Limb (tissue), 2 donors: ENCODE results near the gene NFIX.

ENCODE experiments used
- DNase-seq, 2 donors: peaks; one replicate each; pipeline ENCODE4 v3.0.0-alpha.2; 2016; ENCODE audit errors: extremely low spot score in 2 of 2

The NFIX gene

GRCh38 chr19:12987190-12987589 lies 8.1 kb upstream of the NFIX start:
- DNase-seq, result no peak

DNA sequence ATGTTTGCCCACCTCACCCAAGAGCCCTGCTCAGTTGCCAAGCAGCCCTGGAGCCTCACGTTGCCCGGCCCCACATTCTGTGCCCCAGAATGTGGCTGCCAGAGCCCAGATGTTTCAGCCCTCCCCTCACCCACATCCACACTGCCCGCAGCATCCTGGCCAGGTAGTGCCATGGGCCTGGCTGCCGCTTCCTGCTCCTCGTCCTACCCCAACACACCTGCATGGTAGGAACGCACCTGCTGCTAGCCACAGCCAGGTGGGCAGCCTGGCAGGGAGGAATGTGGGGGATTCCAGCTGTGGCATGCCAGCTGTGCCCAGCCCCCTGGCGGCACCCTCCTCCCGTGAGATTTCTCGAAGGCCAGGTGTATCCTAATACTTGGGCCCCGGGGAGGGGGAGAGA lies 7.5 kb upstream of the NFIX start:
- no peak for DNase-seq

DNA sequence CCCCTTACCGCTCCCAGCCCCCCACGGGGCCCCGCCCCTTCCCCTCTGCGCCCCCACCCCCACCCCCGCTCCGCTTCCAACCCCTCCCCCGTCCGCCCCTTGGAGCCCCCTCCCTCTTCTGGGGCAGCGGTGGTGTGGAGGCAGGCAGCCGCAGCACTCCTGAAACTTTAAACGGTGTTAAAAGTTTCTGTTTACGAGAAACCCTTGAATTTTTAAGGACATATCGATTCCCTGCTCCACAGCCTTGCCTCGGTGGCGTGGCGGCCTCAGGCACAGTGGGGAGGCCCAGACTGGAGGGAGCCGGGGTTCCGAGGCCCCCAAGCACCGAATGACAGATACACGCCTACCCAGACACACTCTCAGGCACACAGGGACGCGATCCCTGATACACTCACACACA lies 4.8 kb upstream of the NFIX start:
- DNase-seq, result peak in 1 of 2 donors; percentile 55

GRCh38 chr19:12990853-12991252 lies 4.4 kb upstream of the NFIX start:
- DNase-seq, result no peak

- no peak for DNase-seq
Observed at GRCh38 chr19:12991296-12991695, 4.0 kb upstream of the NFIX start.

DNA sequence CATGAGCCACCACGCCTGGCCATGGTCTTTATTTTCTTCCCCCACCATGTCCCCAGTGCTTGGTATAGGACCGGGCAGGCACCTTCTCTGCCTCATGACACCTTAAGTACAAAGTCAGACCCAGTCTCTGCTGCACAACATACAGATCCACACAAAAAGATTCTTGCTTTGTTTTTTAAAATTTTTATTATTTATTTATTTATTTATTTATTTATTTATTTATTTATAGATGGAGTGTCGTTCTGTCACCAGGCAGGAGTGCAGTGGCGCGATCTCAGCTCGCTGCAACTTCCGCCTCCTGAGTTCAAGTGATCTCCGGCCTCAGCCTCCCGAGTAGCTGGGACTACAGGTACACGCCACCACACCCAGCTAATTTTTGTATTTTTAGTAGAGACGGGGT lies 2.5 kb upstream of the NFIX start:
- no peak for DNase-seq

DNA sequence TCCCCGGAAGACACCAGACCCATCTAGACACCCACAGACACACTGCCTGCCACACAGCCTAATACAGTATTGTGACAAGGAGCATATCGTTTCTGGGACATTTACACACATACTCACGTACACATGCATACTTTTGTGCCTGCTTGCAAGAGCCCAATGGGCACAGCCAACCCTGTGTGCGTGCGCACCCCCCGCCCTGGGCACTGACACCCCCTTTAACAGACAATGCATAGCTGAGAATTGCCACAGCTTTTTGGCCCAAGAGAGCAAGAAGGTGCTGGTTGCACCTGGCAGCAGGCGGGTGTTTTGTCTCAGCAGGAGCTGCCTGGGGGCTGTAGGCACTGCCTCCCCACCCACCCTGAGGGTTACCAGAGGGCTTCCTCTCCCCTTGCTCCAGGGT lies 1.7 kb upstream of the NFIX start:
- no peak for DNase-seq

DNA sequence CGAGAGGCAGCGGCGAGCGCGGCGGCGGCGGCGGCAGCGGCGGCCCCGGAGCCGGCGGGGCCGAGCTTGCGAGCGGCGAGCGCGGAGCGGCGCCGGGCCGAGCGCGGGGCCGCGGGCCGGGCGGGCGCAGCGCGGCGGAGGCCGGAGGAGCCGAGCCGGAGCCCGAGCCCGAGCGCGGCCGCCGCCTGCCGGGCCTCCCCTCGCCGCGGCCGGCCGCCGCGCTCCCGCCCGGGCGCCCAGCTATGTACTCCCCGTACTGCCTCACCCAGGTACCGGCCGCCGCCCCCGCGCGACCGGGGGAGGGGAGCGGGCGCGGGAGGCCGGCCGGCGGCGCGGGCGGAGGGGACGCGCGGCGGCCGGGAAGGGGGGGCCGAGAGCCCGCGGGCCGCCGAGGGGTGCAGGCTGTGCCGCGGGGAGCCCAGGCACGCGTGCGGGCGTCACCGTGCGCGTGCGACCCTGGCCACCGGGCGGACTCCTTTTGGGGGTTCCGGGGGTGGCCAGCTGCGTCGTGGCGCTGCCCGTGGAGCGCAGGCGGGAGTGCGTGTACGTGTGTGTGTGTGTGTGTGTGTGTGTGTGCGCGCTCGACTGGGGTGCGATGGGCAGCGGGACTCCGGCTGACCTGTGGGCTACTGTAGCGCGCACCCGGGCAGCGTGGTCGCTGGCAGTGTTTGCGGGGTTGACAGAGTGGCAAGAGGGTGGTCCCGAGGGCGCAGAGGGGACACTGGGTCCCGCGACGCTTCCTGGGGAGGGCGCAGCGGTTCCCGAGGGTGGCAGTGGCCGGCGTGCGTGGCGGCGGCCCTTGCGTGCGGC lies 526 bp downstream of the NFIX start:
- peak in 1 of 2 donors; percentile 68 for DNase-seq

- DNase-seq, result peak in 1 of 2 donors; percentile 69
Observed at GRCh38 chr19:12996406-12997094, 1.3 kb downstream of the NFIX start.

DNA sequence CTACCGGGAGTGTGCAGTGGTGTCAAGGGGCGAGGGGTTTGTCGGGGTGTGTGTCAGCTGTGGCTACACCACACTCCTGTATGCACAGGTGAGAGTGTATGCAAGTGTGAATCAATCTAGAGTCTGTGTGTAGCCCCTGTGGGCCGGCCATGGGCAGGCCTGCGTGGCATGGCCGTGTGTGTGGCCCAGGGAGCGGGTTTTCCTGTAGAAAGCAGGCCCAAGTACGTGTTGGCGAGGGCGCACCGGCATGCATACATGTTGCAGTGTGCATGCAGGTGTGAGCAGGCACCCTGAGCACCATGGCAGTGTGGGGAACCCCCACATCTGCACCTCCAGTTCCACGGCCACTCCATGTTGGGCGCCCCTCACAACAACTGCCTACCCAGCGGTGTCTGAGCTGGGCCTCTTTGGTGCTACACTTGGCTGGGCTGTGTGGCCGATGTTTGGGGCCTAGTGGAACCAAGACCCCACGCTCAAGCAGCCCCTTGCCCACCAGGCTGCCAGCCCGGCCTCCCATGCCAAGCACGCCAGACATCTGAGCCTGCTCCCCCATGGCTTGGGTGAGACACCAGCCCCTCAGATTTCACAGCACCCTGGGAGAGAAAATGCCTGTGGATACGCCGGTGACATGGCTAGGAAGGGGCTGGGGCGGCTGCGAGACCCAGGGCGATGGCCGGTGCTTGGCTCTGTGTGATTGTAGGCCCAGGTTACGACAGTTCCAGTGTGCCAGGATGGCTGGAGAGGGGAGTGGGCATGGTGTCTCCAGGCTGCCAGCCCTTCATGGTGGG lies 2.1 kb downstream of the NFIX start:
- DNase-seq, result no peak

- DNase-seq, result peak; percentile 57 to 65
Observed at GRCh38 chr19:12997967-12998940, 3.0 kb downstream of the NFIX start.

DNA sequence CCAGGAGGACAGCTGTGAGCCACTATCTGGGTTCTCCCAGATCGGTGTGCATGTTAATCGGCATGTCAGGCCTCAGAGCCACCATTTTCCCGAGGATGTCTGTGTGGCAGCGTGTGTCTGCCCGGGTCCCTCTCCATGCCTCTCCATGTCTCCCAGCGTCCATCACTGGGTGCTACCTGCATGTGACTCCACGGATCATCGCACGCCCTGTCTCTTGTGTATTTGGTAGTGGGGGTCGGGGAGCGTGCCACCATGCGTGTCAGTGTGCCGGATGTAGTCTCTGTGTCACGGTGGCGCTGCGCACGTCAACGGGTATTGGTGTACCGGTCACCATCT lies 5.9 kb downstream of the NFIX start:
- DNase-seq, result no peak

DNA sequence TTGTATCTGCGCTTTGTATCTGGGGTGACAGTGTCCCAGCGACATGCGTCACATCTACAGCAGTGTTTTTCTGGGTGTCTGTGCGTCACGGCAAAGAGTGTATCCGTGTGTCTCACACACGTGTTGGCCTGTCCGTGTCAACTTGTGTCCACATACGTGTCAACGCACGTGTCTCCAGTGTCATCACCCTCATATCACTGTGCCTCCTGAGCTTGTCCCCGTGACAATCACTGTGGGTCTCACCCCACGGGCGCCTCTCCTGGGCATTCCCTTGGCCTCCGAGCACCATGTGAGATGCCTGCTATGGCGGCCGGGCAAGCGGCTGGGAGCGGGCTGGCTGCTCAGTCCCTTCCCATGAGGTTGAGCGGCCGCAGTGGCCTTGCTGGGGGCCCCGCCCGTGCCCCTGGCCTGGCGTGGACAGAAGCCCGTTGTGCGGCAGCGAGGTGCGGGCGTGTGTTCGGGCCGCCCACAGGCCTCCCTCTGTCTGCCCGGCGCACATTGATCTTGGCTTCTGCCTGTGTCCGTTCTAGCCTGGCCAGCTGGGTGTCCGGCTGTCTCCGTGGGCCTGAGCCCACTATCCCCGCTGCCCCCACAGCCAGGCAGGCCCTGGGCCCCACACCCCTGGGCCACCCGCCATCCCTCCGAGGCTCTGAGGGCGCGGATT lies 6.4 kb downstream of the NFIX start:
- DNase-seq, result no peak

DNA sequence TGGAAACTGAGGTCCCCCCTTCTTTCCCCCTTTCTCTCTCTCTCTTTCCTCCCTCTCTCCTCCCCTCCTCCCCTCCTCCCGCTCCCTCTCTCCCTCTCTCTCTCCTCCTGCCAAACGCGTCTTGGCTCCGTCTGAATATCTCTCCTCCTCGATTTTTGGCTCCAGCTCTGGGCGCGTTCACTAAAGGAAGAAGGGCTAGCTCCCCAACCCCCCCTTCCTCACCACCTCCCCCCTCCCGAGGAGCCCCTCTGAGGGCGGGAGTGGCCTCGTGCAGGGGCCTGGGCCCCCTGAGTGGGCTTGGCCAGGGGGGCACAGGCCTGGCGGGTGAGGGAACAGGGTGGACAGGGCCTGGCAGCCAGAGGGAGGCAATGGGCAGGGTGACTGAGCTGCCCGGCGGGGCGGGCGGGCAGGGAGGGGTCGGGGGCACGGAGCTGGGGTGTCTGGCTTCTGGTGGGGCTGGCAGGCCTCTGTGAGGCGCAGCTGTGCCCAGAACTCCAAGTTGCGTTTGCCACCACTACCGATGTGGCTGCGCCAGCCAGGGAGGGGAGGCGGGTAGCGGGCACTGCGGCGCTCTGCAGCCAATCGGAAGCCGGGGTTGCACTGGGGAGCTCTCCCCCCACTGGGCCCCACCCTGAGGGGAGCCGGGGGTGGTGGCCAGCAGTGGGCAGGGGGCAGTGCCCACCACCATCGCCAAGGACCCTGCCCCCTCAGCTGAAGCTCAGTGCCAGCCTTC lies 7.1 kb downstream of the NFIX start:
- peak; percentile 82 to 92 for DNase-seq

GRCh38 chr19:13003081-13003480 lies 7.8 kb downstream of the NFIX start:
- no peak for DNase-seq

DNA sequence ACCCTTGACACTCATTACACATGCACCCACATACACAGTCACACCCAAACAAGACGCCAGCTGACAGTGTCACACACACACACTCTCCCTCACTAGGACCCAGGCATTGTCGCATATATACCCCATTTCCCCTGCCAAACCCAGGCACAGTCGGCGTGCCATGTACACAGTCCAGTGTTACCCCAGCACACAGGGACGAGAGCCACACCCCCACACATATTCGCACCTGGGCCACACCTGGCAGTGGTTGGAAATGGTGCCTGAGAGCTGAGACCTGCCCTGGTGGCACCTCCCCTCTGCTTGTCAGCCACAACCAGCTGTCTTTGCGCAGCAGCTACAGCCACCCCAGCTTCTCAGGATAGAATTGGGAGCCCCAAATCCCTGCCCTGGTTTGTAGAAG lies 9.0 kb downstream of the NFIX start:
- no peak for DNase-seq

DNA sequence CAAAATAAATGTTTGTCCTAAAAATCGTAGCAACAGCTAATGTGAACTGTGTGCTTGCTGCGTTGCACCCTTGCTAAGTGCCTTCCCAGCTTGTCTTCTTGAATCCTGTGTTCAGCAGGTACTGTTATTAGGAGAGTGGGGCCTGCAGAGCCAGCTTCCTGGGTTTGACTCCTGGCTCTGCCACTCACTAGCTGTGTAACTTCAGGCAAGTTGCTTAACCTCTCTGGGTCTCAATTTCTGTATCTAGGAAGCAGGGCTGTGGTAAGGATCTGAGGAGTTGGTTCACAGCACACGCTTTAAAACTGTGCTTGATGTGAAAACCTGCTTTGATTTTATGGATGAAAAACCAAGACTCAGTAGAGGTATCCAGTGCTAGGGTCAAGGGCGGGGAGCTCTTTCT lies 10.0 kb downstream of the NFIX start:
- no peak for DNase-seq

GRCh38 chr19:13005861-13006370 lies 10.6 kb downstream of the NFIX start:
- DNase-seq, result no peak

GRCh38 chr19:13006431-13007281 lies 11.4 kb downstream of the NFIX start:
- DNase-seq, result no peak
